ENCODE measurements around the gene AP4B1. TPM values are rescaled to one million over a fixed set of nuclear protein-coding genes. Genes with fewer than 3 reads are reported as not detected.

Gene AP4B1
- total and polyA plus RNA-seq, 3 donors from 2014 or later: 23.4 to 49.6 (median 28.2) TPM

- WGBS, 2 donors: 14 to 33% methylated on average over 3 of the region's 3 CpGs
- no peaks in the 10 kb centered on the region for H3K36me3 ChIP-seq (ENCODE audit: low read depth, missing control alignments)
- no peak overlapping the region for H3K4me3 ChIP-seq
- DNase-seq: no peak
- intact Hi-C loops (cut with DNase I; ENCODE audit: low total_unique reads): no loop called here
- no peaks in the 10 kb centered on the region for H3K27me3 ChIP-seq
- TF ChIP-seq POLR2A (IDR thresholded peaks at IDR 0.05) (no peak), CTCF (IDR thresholded peaks at IDR 0.05) (no peak)
- H3K27ac ChIP-seq: peak overlapping the region in 1 of 2 donors; percentile 37
- H3K4me1 ChIP-seq: peaks cover 22% of the 10 kb centered on the region
- H3K9me3 ChIP-seq: no peaks in the 10 kb centered on the region
Observed at GRCh38 chr1:113947388-113948107, 42.9 kb upstream of the AP4B1 start.

- Histone ChIP-seq H3K9me3 (no peaks in the 10 kb centered on the region), H3K4me3 (no peak overlapping the region), H3K4me1 (peaks cover 22% of the 10 kb centered on the region), H3K27ac (peak overlapping the region in 1 of 2 donors; percentile 37), H3K27me3 (no peaks in the 10 kb centered on the region), H3K36me3 (ENCODE audit: low read depth, missing control alignments) (no peaks in the 10 kb centered on the region)
- 42 to 51% methylated on average over 3 of the region's 3 CpGs for WGBS, 2 donors
- intact Hi-C loops (cut with DNase I; ENCODE audit: low total_unique reads): no loop called here
- TF ChIP-seq POLR2A (IDR thresholded peaks at IDR 0.05): no peak
- no peak for TF ChIP-seq CTCF (IDR thresholded peaks at IDR 0.05)
- no peak for DNase-seq
Observed at GRCh38 chr1:113946678-113947387, 42.2 kb upstream of the AP4B1 start.

- no peaks in the 10 kb centered on the region for H3K9me3 ChIP-seq
- no peak for DNase-seq
- no peak overlapping the region for H3K4me3 ChIP-seq
- intact Hi-C loops (cut with DNase I; ENCODE audit: low total_unique reads): no loop called here
- WGBS, 2 donors: 67 to 84% methylated on average over 1 of the region's 1 CpG
- no peaks in the 10 kb centered on the region for H3K27me3 ChIP-seq
- peaks cover 22% of the 10 kb centered on the region for H3K4me1 ChIP-seq
- H3K36me3 ChIP-seq (ENCODE audit: low read depth, missing control alignments): no peaks in the 10 kb centered on the region
- H3K27ac ChIP-seq: no peak overlapping the region
- TF ChIP-seq POLR2A (IDR thresholded peaks at IDR 0.05): no peak
- no peak for TF ChIP-seq CTCF (IDR thresholded peaks at IDR 0.05)
Observed at GRCh38 chr1:113946112-113946511, 41.5 kb upstream of the AP4B1 start.

- Histone ChIP-seq H3K4me3 (no peak overlapping the region), H3K4me1 (peaks cover 26% of the 10 kb centered on the region), H3K27ac (no peak overlapping the region), H3K36me3 (ENCODE audit: low read depth, missing control alignments) (no peaks in the 10 kb centered on the region), H3K9me3 (no peaks in the 10 kb centered on the region), H3K27me3 (no peaks in the 10 kb centered on the region)
- no peak for DNase-seq
- intact Hi-C loops (cut with DNase I; ENCODE audit: low total_unique reads): no loop called here
- WGBS, 2 donors: 96 to 100% methylated on average over 1 of the region's 1 CpG
- TF ChIP-seq CTCF (IDR thresholded peaks at IDR 0.05) (no peak), POLR2A (IDR thresholded peaks at IDR 0.05) (no peak)
Observed at GRCh38 chr1:113945329-113945728, 40.7 kb upstream of the AP4B1 start.
